Neural progenitor cell (in vitro differentiated cells): Measurements from ENCODE around the gene SUPT20HL2. TPM values are rescaled to one million over a fixed set of nuclear protein-coding genes. Genes with fewer than 3 reads are reported as not detected.

Source experiments
- DNase-seq: peaks from one replicate; pipeline ENCODE4 v3.0.0-alpha.2; 2016; ENCODE audit warnings: low spot score
- H2AFZ ChIP-seq: fragments of 200-600 bp; sonication (generic); replicated peaks from 2 replicates; pipeline ENCODE4 v1.6.1; 2016; ENCODE audit warnings: antibody characterized with exemption
- H3F3A ChIP-seq: fragments of 200-600 bp; sonication (generic); 2 replicates; pipeline ENCODE4 v1.6.1; 2016; ENCODE audit warnings: antibody characterized with exemption, low read depth
- H3K27ac ChIP-seq: fragments of 200-600 bp; sonication (generic); 2 replicates; pipeline ENCODE4 v1.5.1; 2016; ENCODE audit warnings: mild to moderate bottlenecking
- H3K27me3 ChIP-seq: fragments of 200-600 bp; sonication (generic); 2 replicates; pipeline ENCODE4 v1.6.1; 2016; ENCODE audit warnings: mild to moderate bottlenecking, moderate library complexity
- H3K36me3 ChIP-seq: fragments of 200-600 bp; sonication (generic); 2 replicates; pipeline ENCODE4 v1.5.1; 2016
- H3K4me1 ChIP-seq: fragments of 200-600 bp; sonication (generic); 2 replicates; pipeline ENCODE4 v1.6.1; 2016; ENCODE audit warnings: mixed run types
- H3K4me2 ChIP-seq: fragments of 200-600 bp; sonication (generic); 2 replicates; pipeline ENCODE4 v1.6.1; 2016
- H3K4me3 ChIP-seq: fragments of 200-600 bp; sonication (generic); 2 replicates; pipeline ENCODE4 v1.5.1; 2016
- H3K79me2 ChIP-seq: fragments of 200-600 bp; sonication (generic); 2 replicates; pipeline ENCODE4 v1.6.1; 2016; ENCODE audit warnings: low read depth
- H3K9ac ChIP-seq: fragments of 200-600 bp; sonication (generic); 2 replicates; pipeline ENCODE4 v1.6.1; 2016
- H3K9me3 ChIP-seq: fragments of 200-600 bp; sonication (generic); 2 replicates; pipeline ENCODE4 v1.5.1; 2016; ENCODE audit warnings: low read depth
- H4K20me1 ChIP-seq: fragments of 200-600 bp; sonication (generic); 2 replicates; pipeline ENCODE4 v1.6.1; 2016; ENCODE audit warnings: low read depth
- H3K27ac Mint-ChIP-seq: 3 replicates; pipeline ENCODE4 v1.8.0; 2021; ENCODE audit warnings: mixed read lengths
- H3K27me3 Mint-ChIP-seq: 2 replicates; pipeline ENCODE4 v1.8.0; 2022; ENCODE audit warnings: low read depth, mild to moderate bottlenecking, inconsistent platforms, moderate library complexity, mixed read lengths; ENCODE audit not compliant: insufficient read depth
- H3K36me3 Mint-ChIP-seq: 3 replicates; pipeline ENCODE4 v1.8.0; 2021; ENCODE audit warnings: mixed read lengths
- H3K4me1 Mint-ChIP-seq: 3 replicates; pipeline ENCODE4 v1.8.0; 2021; ENCODE audit warnings: mixed read lengths
- H3K4me3 Mint-ChIP-seq: 3 replicates; pipeline ENCODE4 v1.8.0; 2021; ENCODE audit warnings: mild to moderate bottlenecking, moderate library complexity, mixed read lengths
- H3K9me3 Mint-ChIP-seq: 3 replicates; pipeline ENCODE4 v1.8.0; 2020; ENCODE audit warnings: mixed read lengths
- CTCF ChIP-seq: fragments of 200-600 bp; sonication (generic); IDR thresholded peaks from 2 replicates; pipeline ENCODE4 v1.5.1; 2017; ENCODE audit warnings: antibody characterized with exemption, mild to moderate bottlenecking
- EZH2 ChIP-seq: fragments of 200-600 bp; sonication (generic); IDR thresholded peaks from 2 replicates; pipeline ENCODE4 v1.6.1; 2017; ENCODE audit warnings: antibody characterized with exemption, mild to moderate bottlenecking, moderate library complexity
- EZH2phosphoT487 ChIP-seq: fragments of 200-600 bp; sonication (generic); IDR thresholded peaks from 2 replicates; pipeline ENCODE4 v1.6.1; 2017; ENCODE audit warnings: antibody characterized with exemption
- total RNA-seq: library from RNA; depleted of rRNA; stranded (reverse); fragments of >200 nt; gene quantifications from 2 replicates; pipeline ENCODE4 v1.2.3, GENCODE V29; 2015; ENCODE audit warnings: low replicate concordance

Gene SUPT20HL2
- total RNA-seq, 1 donor from 2014 or later, result not detected

- TF ChIP-seq CTCF, result peak; percentile 56
- no peak for TF ChIP-seq EZH2phosphoT487
- TF ChIP-seq EZH2, result no peak
- Histone ChIP-seq H4K20me1 (no peaks in the 10 kb centered on the region), H3K4me1 (peaks cover 26% of the 10 kb centered on the region), H3K27ac (no peak overlapping the region), H3K4me2 (peak overlapping the region; percentile 8), H3K27me3 (no peaks in the 10 kb centered on the region), H3F3A (peaks cover 8% of the 10 kb centered on the region), H2AFZ (peak overlapping the region; percentile 4), H3K9ac (no peak overlapping the region), H3K36me3 (no peaks in the 10 kb centered on the region), H3K79me2 (no peaks in the 10 kb centered on the region), H3K4me3 (no peak overlapping the region), H3K9me3 (no peaks in the 10 kb centered on the region)
- Mint-ChIP-seq H3K4me1 (peaks cover 14% of the 10 kb centered on the region), H3K27ac (peak overlapping the region; percentile 32), H3K36me3 (no peaks in the 10 kb centered on the region), H3K4me3 (no peak overlapping the region), H3K9me3 (no peaks in the 10 kb centered on the region), H3K27me3 (no peaks in the 10 kb centered on the region)
- DNase-seq, result peak; percentile 68
These were observed 7.4 kb downstream of the SUPT20HL2 start for GRCh38 chrX:24306440-24306839.

GRCh38 chrX:24305905-24306304 lies 8.0 kb downstream of the SUPT20HL2 start:
- no peak overlapping the region for H3K27ac Mint-ChIP-seq

GRCh38 chrX:24301806-24302205 lies 12.1 kb downstream of the SUPT20HL2 start:
- no peak overlapping the region for H3K27ac Mint-ChIP-seq
- H3K36me3 ChIP-seq, result no peaks in the 10 kb centered on the region
- DNase-seq, result no peak
- H2AFZ ChIP-seq, result no peak overlapping the region
- no peaks in the 10 kb centered on the region for H3K79me2 ChIP-seq
- H3K4me1 ChIP-seq, result peaks cover 22% of the 10 kb centered on the region
- no peak overlapping the region for H3K4me3 Mint-ChIP-seq
- H4K20me1 ChIP-seq, result no peaks in the 10 kb centered on the region
- H3K27me3 Mint-ChIP-seq, result no peaks in the 10 kb centered on the region
- no peak overlapping the region for H3K4me2 ChIP-seq
- no peaks in the 10 kb centered on the region for H3K9me3 ChIP-seq
- H3K9ac ChIP-seq, result no peak overlapping the region
- TF ChIP-seq EZH2 (no peak), EZH2phosphoT487 (no peak), CTCF (no peak)
- H3K4me3 ChIP-seq, result no peak overlapping the region
- H3K27ac ChIP-seq, result no peak overlapping the region
- H3K9me3 Mint-ChIP-seq, result no peaks in the 10 kb centered on the region
- no peaks in the 10 kb centered on the region for H3K36me3 Mint-ChIP-seq
- no peaks in the 10 kb centered on the region for H3K27me3 ChIP-seq
- H3F3A ChIP-seq, result peaks cover 8% of the 10 kb centered on the region
- peaks cover 26% of the 10 kb centered on the region for H3K4me1 Mint-ChIP-seq

More at GRCh38 chrX:24305905-24306304, 8.0 kb downstream of the SUPT20HL2 start:
- H3K36me3 Mint-ChIP-seq, result no peaks in the 10 kb centered on the region
- H3K27me3 Mint-ChIP-seq, result no peaks in the 10 kb centered on the region
- Histone ChIP-seq H3K27me3 (no peaks in the 10 kb centered on the region), H3K36me3 (no peaks in the 10 kb centered on the region), H3K4me2 (no peak overlapping the region), H3K27ac (no peak overlapping the region), H3K9me3 (no peaks in the 10 kb centered on the region), H2AFZ (no peak overlapping the region), H3K4me1 (peaks cover 21% of the 10 kb centered on the region), H3K9ac (no peak overlapping the region), H3F3A (peaks cover 7% of the 10 kb centered on the region), H3K79me2 (no peaks in the 10 kb centered on the region), H4K20me1 (no peaks in the 10 kb centered on the region), H3K4me3 (no peak overlapping the region)
- TF ChIP-seq EZH2 (no peak), EZH2phosphoT487 (no peak), CTCF (no peak)
- DNase-seq, result no peak
- H3K4me3 Mint-ChIP-seq, result no peak overlapping the region
- peaks cover 14% of the 10 kb centered on the region for H3K4me1 Mint-ChIP-seq
- no peaks in the 10 kb centered on the region for H3K9me3 Mint-ChIP-seq
